Stimulated activated CD8-positive, alpha-beta memory T cell treated with anti-CD3 and anti-CD28 coated beads, Interleukin-7, amount 100 ng/mL, for 1 hour (primary cell): ENCODE data around the gene NUFIP1.
"Not testable (repeated sequence)": the region's sequence is repeated elsewhere in the genome, so short reads cannot be mapped to it uniquely, and the experiment has no call there.

ENCODE experiments used
- DNase-seq, 2 donors: peaks; one replicate each; pipeline ENCODE4 v3.0.0-alpha.2; 2020; ENCODE audit warnings: low read depth in 2 of 2

NUFIP1 gene

DNA sequence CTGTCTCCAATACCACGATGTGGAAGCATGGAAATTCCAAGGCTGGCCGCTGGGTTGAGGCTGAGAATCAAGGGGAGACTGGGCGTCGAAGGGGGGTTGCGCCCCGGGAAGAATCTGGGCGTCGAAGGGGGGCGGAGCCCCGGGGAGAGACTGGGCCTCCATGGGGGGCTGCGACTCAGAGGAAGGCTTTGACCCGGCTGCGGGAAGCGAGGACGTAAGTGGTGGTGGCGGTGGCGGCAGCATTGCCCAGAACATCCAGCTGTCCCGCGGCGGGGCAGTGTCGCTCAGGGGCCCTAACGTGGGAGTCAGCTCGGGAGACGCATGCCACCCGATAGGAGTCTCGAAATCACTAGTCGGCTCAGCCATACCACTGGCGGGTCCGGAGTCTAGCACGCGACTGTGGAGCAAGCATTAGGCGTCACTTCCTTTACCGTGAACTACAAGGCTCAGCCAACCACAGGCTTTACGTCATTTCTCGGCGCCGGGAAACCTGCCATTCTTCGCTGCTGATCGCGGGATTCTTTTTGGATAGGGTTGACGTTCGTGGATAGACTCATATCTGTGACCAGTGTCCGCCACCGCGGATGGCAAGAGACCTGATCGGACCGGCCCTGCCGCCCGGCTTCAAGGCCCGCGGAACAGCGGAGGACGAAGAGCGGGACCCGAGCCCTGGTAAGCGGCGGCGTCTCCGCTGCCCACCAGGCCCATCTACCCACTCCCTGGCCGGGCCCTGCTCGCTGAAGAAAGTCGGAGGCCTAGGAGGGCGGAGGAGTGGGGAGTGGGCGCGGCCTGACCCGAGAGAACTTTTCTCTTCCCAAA, at the start of gene NUFIP1, which contains the start of gene GPALPP1:
TSS of gene NUFIP1 (minus strand) at position 401 of the 819 bp plus-strand sequence. CDS start at position 366, 35 bp downstream.
TSS of gene GPALPP1 (plus strand) at position 468 of the 819 bp plus-strand sequence. CDS start at position 585, 117 bp downstream.
- peak; percentile 83 to 86 for DNase-seq

DNA sequence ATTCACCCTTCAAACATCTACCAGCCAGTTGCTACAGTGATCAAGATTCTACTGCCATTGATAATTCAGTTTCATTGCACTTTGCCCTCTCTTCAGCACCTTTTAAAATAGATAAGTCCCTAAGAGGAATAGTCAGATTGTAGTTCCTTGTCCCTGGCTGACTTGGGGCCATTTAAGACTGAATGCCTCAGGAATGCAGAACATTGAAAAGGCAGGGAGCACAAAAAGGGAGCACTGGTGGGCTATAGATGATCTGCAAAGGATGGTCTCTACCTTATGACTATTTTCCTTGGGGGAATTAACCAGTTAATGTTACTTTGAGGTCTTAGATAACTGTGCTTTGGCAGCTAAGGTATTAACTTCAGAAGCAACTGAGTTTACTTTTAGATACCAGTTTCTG, 46.9 kb upstream of the NUFIP1 start:
- no peak for DNase-seq

DNA sequence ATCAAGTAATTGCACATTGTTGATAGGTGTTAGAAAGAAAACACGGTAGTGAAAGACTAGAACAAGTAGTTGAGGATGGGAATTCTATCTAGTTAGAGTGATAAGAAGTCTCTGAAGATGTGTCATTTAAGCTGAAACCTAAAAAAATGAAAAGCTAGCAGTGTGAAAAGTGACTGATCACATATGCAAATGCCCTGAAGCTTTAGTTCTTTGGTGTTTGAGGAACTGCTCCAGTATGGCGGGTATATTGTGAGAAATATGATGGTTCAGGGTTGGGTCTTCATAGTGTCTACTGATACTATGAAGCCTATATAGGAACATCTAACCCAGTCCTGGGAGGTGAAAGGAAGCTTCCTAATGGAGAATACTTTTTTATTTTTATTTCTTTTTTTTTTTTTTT, 45.1 kb upstream of the NUFIP1 start:
- no peak for DNase-seq

DNA sequence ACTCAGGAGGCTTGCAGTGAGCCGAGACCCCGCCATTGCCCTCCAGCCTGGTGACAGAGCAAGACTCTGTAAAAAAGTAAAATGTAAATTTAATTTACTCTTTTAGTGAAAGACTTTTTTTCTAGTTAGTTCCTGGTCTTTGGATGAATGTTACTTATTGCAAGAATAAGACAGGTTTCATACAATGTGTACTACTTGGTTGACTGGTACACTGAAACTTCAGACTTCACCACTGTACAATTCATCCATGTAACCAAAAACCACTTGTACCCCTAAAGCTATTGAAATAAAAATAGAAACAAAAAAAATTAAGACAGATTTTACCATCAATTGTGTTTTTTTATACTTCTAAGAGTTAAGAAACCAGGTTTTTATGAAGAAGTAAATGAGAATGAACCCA, 35.6 kb upstream of the NUFIP1 start:
- no peak for DNase-seq

DNA sequence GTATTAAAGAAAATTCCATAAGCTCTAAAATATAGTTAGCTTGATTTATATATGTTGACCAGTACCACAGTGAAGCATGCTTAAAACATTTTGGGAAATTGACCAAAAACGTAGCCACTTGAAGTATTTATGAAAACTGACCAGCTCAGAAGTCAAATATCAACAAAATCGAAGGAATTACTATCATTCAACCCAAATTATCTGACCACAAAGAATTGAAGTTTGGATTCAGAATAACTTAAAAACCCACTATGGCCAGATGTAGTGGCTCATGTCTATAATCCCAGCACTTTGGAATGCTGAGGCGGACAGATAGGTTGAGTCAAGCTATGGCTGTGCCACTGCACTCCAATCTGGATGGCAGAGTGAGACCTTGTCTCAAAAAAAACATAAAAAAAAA, 32.0 kb upstream of the NUFIP1 start:
- DNase-seq, result no peak

DNA sequence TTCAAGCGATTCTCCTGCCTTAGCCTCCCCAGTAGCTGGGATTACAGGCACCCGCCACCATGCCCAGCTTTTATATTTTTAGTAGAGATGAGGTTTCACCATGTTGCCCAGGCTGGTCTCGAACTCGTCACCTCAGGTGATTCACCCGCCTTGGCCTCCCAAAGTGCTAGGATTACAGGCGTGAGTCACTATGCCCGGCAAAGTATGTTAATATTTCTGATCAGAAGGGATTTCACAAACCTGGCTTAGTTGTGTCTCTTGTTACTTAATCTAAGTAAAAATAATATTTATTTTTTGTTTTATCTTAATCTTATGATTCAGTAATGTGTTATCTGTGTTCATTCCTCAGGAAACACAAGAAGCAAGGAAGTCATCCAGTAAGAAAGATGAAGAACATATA, 30.7 kb upstream of the NUFIP1 start:
- not testable (repeated sequence) for DNase-seq

DNA sequence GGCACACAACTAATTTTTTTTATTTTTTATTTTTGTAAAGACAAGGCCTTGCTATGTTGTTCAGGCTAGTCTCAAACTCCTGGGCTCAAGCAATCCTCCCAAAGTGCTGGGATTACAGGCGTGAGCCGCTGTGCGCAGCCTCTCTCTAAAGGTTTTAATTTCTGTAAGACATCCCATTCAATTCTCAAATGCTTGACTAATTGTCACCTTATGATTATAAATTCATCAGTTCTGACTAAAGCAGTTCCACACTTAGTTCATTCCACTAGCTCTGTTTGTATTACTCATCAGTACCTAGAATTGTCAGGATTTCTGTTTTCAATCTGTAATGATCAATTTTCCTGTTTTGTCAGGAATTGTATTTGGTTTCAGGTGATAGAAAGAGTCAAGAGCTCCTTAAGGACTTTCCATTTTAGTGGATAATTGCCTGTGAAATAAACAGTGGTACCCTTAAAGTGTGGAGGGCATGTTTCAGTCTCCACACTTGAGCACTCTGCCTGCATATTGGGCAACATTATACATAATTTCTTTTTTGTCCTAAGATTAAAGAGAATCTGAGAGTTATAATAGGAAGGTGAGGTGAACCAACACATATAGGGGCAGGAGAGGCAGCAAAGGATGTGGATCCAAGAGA, 27.6 kb upstream of the NUFIP1 start:
- DNase-seq, result no peak

DNA sequence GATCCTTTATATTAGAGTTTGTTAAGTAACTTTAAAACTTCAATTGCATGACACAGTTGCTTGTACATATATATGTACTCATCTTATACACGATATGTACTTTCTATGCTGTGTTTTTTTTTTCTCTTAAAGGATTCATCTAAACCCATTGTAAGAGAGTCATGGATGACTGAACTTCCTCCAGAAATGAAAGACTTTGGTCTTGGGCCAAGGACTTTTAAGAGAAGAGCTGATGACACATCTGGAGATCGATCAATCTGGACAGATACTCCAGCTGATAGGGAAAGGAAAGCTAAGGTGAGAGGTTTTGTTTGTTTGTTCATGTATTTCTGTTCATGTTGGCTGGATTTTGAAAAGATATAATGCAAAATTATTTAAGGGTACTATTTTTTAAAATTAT, 26.0 kb upstream of the NUFIP1 start:
- DNase-seq, result no peak

DNA sequence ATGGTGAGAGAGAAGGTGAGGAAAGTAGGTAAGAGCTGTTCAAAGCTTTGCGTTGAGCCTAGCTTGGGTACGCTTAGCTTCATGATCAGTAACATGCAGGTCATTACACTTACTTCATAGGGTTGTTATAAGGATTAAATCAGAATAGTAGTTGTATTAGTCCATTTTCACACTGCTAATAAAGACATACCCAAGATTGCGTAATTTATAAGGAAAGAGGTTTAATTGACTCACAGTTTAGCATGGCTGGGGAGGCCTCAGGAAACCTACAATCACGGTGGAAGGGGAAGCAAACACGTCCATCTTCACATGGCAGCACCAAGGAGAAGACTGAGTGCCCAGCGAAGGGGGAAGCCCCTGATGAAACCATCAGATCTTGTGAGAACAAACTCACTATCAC, 21.9 kb upstream of the NUFIP1 start:
- DNase-seq, result no peak

DNA sequence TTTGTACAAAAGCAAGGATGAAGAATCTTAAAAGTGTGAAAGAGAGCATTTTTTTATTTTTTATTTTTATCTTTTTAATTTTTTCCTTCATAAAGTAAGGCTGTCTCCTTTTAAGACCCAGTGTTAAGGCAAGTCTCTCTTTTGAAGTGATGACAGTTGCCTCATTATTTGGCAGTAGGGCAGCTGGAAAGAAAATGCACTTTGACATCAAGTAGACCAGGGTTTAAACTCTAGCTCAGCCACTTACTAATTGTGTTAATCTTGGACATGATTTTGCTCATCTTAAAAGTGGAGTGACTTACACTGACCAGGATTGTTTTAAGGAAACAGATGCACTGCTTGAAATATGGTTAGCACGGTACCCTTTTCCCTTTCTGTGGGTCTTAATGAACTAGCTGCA, 18.6 kb upstream of the NUFIP1 start:
- DNase-seq, result no peak

DNA sequence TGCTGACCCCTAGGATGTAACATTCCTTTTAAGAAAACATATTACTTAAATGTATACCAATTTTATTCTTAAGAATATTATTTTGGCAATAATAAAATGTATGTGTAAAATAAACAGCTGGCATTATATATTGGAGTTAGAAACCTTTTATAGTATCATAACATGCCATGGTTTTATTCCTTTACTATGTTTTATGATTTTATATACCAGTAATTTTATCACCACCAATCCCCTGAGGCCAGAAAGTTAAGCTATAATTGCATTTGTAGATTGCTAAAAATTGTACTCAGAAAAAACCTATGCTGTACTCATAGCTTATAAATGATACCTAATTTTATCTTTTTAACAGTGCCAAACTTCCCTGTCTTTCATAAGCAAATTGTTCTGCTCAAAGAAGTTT, 18.0 kb upstream of the NUFIP1 start:
- no peak for DNase-seq

DNA sequence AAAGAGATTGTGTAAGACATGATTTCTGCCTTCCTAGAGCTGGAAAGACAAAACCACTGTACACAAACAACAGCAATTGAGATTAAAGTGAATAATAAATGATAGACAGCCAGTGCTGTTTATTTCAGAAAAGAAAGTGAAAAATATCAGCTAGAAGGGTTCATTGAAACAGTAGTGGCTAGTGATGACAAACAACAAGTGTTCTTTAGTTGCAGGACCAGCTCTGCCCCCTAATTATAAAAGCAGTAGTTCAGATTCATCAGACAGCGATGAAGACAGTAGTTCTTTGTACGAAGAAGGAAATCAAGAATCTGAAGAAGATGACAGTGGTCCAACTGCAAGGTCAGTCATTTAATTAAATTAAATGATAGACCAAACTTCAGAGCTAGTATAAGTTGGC, 14.8 kb upstream of the NUFIP1 start:
- no peak for DNase-seq

DNA sequence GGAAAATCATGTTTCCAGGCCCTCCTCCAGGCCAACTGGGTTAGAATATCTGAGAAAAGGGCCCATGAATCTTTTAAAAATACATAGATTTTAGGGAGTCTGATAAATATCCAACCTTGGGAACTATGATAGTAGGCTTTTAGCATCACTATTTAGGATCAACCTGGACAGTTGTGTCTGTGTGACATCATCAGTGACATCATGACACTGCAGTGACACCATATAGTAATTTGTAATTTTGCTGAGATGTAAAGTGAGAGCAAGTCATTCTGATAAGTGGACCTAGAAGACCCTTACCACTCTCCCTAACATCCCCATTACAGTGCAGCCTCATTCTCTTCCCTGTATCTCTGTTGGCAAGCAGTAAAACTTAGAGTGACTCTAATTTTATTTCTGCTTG, 14.1 kb upstream of the NUFIP1 start:
- DNase-seq, result no peak

DNA sequence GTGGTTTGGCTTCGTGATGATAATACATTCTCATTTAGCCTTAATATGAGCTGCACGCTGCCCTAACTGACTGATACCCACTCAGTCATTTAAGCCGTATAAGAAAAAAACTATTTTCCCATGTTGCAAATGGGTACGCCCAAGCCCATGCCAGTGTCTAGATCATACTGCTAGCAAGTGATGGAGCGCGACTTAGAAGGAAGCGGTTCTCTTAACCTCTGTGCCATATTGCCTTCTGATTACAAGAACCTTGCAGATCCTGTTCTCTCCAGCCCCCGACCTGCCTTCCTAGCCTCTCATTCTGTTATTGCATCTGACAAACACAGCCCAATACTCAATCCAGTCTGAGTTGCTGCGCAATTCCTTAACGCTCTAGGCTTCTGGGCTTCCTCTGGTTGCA, 670 bp upstream of the NUFIP1 start:
- DNase-seq, result no peak

DNA sequence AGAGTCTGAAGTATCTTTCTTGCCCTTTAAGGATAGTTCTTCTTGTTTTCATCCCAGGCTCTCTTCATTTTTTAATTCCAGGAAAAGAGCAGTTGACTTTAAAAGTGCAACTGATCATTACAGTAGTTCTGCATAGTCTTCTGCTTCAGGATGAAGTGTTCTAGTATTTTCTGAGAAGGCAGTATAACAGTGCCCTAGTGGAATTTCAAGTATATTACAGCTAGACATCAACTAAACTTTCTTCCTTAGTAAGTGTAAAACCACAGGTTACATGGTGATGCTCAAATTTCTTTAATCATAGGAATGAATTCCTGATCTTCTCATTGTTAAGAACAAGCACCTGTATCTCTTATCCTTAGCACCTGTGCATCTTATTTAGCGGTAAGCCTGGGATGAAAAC, 10.9 kb downstream of the NUFIP1 start:
- DNase-seq, result no peak

DNA sequence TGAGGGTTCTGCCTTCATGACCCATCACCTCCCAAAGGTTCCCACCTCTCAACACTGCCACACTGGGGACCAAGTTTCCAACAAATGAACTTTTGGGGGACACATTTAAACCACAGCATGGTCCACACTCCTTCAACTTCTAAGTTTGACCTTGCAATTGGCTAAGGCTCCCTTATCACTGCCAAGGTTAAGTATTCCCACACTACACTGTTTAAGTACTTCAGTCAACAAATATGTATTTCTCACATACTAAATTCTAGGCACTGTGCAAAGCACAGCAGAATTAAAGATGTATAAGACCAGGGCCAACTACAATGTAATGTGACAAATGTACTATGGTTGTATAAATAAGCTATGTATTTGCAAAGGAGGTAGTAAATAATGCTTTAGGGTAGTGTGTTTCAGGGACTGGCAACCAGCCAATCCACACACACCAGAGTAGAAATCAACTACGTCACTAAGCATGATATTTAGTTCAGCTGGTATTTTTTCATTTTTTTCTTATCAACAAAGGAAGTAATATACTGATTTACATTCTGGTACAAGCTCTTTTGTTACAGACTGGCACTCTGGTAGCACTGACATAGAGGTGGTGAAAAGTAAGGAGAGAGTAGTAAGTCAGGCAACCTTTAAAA, 12.2 kb downstream of the NUFIP1 start:
- DNase-seq, result no peak

DNA sequence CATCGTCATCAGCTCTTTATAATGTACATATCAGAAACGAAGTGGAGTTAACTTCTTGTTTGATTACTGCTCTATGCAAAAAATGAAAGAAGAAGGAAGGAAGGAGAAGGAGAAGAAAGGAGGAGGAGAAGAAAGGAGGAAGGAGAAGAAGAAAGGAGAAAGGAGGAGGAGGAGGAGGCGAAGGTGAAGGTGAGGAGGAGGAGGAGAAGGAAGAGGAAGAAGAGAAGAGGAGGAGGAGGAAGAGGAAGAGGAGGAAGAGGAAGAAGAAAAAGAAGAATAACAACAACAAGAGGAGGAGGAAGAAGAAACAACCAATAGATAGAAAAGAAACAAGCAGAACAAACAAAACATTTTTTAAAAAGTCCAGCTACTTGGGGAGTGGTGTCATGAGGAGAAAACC, 13.1 kb downstream of the NUFIP1 start:
- no peak for DNase-seq

DNA sequence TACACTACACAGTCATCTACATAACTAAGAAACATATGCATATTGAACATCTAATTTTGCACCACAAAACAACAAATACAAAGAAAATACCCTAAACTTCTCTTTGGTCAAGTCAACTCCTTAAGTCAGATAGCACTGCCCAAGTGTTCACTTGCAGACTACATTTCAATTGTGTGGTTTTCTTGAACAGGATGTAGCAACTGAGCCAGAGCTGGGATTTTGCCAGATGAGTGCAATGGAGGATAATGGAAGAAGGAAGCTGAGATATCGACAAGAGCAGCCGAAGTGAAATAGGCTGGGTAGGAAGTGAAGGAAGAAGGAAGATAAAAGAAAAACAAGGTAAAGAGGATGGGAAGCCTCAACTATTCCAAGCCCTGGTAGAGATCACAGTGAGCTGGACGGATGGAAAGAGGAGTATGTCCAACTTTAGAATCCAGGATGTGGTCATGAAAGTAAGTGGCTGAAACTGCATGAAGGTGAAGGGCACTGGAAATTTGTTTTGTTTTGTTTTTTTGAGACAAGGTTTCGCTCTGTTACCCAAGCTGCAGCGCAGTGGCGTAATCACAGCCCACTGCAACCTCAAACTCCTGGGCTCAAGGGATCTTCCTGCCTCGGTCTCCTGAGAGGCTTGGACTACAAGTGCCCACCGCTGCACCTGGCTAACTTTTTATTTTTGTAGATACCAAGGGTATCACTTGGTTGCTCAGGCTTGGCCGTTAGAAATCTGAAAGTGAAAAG, 15.0 kb downstream of the NUFIP1 start:
- no peak for DNase-seq

DNA sequence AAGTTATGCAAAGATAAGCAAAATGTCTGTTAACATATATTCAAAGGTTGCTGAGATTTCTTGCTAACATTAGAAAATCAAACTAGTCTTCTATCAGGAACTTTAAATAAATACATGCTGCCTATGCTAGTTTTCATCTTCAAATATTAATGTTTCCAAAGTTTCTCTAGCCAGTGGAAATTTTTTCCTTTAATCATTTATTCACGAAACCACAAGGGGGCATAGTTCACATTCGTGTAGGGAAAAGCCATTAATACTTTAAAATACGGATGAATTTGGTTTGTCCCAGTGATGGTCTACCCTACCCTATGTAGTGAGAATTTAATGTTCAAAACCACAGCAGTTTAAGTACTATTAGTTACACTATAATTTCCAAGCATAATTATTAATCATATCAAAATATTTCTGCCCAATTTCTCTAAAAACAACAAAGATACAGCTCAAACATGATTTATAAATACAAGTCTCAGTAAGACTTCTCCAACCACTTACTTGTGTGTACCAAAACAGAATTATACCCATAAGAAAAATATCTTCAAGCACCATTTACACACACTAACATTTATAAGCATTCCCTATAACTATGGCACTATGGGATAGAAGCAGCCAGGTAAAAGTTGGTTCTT, 16.2 kb downstream of the NUFIP1 start:
- DNase-seq, result no peak

DNA sequence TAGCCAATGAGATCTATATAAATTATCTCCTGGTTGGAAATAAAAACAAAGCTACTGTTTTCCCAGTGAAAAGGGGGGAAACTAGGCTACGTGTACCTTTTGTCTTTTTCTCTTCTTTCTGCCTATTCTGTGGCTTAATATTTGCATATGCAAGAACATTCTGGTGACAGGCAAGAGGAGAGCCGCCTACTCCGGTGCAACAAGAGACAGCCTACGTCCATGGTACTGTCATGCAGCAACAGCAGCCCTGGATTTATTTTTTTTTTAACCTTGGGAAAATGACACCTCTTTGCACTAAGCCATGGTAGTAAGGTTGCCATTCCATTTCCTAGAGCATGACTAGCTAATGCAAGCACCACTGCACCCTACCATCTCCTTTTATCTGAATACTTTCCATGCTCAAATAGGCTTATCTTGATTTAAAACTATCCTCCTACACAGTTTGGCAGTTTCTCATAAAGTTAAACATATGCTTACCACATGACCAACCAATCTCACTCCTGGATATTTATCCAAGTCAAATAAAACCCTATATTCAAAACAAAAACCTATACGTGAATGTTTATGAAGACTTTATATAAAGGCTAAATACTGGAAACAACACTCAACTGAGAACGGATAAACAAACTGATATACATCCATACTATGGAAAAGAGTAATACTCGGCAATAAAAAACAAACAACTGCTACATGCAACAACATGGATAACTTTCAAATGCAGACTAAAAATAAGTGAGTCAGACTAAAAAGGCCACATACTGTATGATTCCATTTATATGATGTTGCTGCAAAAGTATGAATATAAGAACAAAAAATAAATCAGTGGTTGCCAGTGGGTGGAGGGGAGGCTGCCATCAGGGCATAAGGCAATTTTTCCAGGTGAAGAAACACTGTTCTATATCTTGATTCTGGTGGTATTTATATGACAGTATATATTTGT, 17.3 kb downstream of the NUFIP1 start:
- no peak for DNase-seq
